ENCODE measurements around the gene ATF2. TPM values are rescaled to one million over a fixed set of nuclear protein-coding genes. Genes with fewer than 3 reads are reported as not detected.

Gene ATF2
- total and polyA plus RNA-seq, 2 of the 4 experiments (the other 2 are of a cell fraction), result 23.2 to 60.0 TPM

DNA sequence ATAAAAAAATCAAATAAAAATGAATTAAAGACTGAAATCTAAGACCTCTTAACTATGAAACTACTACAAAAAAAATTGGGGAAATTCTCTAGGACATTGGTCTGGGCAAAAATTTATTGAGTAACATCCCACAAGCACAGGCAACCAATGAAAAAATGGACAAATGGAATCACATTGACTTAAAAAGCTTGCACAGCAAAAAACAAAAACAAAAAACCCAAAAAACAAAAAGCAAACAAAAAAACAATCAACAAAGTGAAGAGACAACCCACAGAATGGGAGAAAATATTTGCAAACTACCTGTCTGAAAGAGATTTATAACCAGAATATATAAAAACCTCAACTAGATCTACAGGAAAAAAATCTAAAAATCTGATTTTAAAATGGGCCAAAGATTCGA lies 99.5 kb downstream of the ATF2 start:
- CTCF ChIA-PET, result no interaction called here
- dilution Hi-C loops (cut with HindIII; ENCODE audit: low sequenced_read_pairs, unreplicated experiment), result no loop called here

More for the DNA sequence above, 99.5 kb downstream of the ATF2 start:
- no TSS peak for BruUV-seq (replicated peaks)
- DNase-seq (no peak), ATAC-seq (ENCODE audit: low read depth) (no peak)
- Histone ChIP-seq H2AK5ac (ENCODE audit: low read depth, low read length) (no peak overlapping the region), H3K27me3 (ENCODE audit: control insufficient read depth, insufficient read depth, low read length) (no peaks in the 10 kb centered on the region), H2BK20ac (ENCODE audit: low read depth, low read length) (no peak overlapping the region), H4K20me1 (ENCODE audit: insufficient read depth, low read length) (no peaks in the 10 kb centered on the region), H3K4ac (ENCODE audit: low read depth, low read length) (no peak overlapping the region), H3K4me1 (ENCODE audit: control insufficient read depth, insufficient read depth, low read length) (no peaks in the 10 kb centered on the region), H3K56ac (ENCODE audit: extremely low read depth, insufficient read depth, low read length) (no peak overlapping the region), H3K9me3 (ENCODE audit: control insufficient read depth, insufficient read depth, low read length) (no peaks in the 10 kb centered on the region), H3K23ac (ENCODE audit: low read depth, low read length) (no peak overlapping the region), H2AFZ (replicated peaks; ENCODE audit: low read length, poor library complexity) (no peak overlapping the region), H4K5ac (ENCODE audit: low read depth, low read length) (no peak overlapping the region), H3K79me1 (ENCODE audit: low read depth in 1 of 2, low read length in 2 of 2) (no peaks in the 10 kb centered on the region; a peak in 1 of 4 replicates), H3K9ac (ENCODE audit: low read depth, low read length) (no peak overlapping the region), H3K27ac (ENCODE audit: insufficient read depth, low read length) (no peak overlapping the region), H3K9me1 (ENCODE audit: insufficient read depth, low read length) (no peaks in the 10 kb centered on the region), H3K14ac (replicated peaks; ENCODE audit: low read depth, low read length) (no peak overlapping the region), H3K18ac (ENCODE audit: low read depth, low read length) (no peak overlapping the region), H4K8ac (ENCODE audit: low read depth in 2 of 2, low read length in 2 of 2) (no peak overlapping the region), H2BK120ac (ENCODE audit: low read depth, low read length) (no peak overlapping the region), H2BK15ac (ENCODE audit: low read depth, low read length) (no peak overlapping the region), H3K4me3 (ENCODE audit: insufficient read depth, low read depth, low read length) (no peak overlapping the region), H2BK5ac (ENCODE audit: low read depth, low read length, poor library complexity, severe bottlenecking) (no peak overlapping the region), H3K36me3 (ENCODE audit: control insufficient read depth, insufficient read depth, low read length) (peaks cover 5% of the 10 kb centered on the region), H3K4me2 (ENCODE audit: low read depth, low read length) (no peak overlapping the region), H2AK9ac (replicated peaks; ENCODE audit: low read depth, low read length, poor library complexity) (no peak overlapping the region), H4K91ac (ENCODE audit: insufficient read depth, low read depth, low read length) (no peak overlapping the region)
- TF ChIP-seq CEBPB (IDR thresholded peaks at IDR 0.05; ENCODE audit: low read depth, low read length), result no peak
- no peak for TF ChIP-seq RCOR1 (IDR thresholded peaks at IDR 0.05; ENCODE audit: insufficient replicate concordance, low read length)
- TF ChIP-seq, protein P1, sequence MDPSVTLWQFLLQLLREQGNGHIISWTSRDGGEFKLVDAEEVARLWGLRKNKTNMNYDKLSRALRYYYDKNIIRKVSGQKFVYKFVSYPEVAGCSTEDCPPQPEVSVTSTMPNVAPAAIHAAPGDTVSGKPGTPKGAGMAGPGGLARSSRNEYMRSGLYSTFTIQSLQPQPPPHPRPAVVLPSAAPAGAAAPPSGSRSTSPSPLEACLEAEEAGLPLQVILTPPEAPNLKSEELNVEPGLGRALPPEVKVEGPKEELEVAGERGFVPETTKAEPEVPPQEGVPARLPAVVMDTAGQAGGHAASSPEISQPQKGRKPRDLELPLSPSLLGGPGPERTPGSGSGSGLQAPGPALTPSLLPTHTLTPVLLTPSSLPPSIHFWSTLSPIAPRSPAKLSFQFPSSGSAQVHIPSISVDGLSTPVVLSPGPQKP (IDR thresholded peaks at IDR 0.05; ENCODE audit: borderline replicate concordance, low read depth, low read length), result no peak
- no peak for TF ChIP-seq FOS (IDR thresholded peaks at IDR 0.05; ENCODE audit: low read depth, low read length)
- TF ChIP-seq MAFK (IDR thresholded peaks at IDR 0.05; ENCODE audit: low read depth, low read length), result no peak
- in situ Hi-C loops (cut with MboI; ENCODE audit: low sequenced_read_pairs), result no loop called here
- WGBS, 2 experiments (ENCODE audit: extremely low coverage in 2 of 2, insufficient read length in 1 of 2), result no CpG with 5 or more reads among the region's 1 CpG
- POLR2A ChIA-PET (ENCODE audit: unreplicated experiment), result no interaction called here
- intact Hi-C loops (cut with micrococcal nuclease), result no loop called here

All from IMR-90 (cell line).